Tibial nerve (tissue), 4 donors: ENCODE results near the gene HSF5. TPM values are rescaled to one million over a fixed set of nuclear protein-coding genes. Genes with fewer than 3 reads are reported as not detected.
"Not testable (repeated sequence)": the region's sequence is repeated elsewhere in the genome, so short reads cannot be mapped to it uniquely, and the experiment has no call there.

Experiments
- DNase-seq, 2 donors: peaks; one replicate each; pipeline ENCODE4 v3.0.0-alpha.2; 2019; ENCODE audit warnings: low spot score in 2 of 2
- H3K27ac ChIP-seq, 4 donors: fragments of 200-600 bp; sonication (generic) in 3 of 4; one replicate each; pipeline ENCODE4 v1.5.1; 2017 to 2019; ENCODE audit warnings: mild to moderate bottlenecking in 1 of 4
- H3K27me3 ChIP-seq, 2 donors: fragments of 200-600 bp; sonication (generic) in 1 of 2; one replicate each; pipeline versions ENCODE4 v1.5.1 to v1.6.0; 2017 to 2019
- H3K36me3 ChIP-seq, 3 donors: fragments of 200-600 bp; sonication (generic); one replicate each; pipeline ENCODE4 v1.5.1; 2018 to 2019
- H3K4me1 ChIP-seq, 4 donors: fragments of 200-600 bp; sonication (generic) in 3 of 4; one replicate each; pipeline ENCODE4 v1.5.1; 2017 to 2019
- H3K4me3 ChIP-seq, 4 donors: fragments of 200-600 bp; sonication (generic) in 3 of 4; one replicate each; pipeline ENCODE4 v1.5.1; 2017 to 2019; ENCODE audit warnings: mild to moderate bottlenecking in 1 of 4, moderate library complexity in 1 of 4
- H3K9me3 ChIP-seq, 4 donors: fragments of 200-600 bp; sonication (generic) in 3 of 4; one replicate each; pipeline ENCODE4 v1.5.1; 2017 to 2019
- CTCF ChIP-seq, 5 experiments: fragments of 200-600 bp in 3 of 5; fragments of 450-650 bp in 2 of 5; sonication (generic) in 3 of 5; IDR thresholded peaks; one replicate each; pipeline ENCODE4 v1.5.1; 2016 to 2019; ENCODE audit warnings: antibody characterized with exemption in 5 of 5, mild to moderate bottlenecking in 3 of 5, moderate library complexity in 2 of 5
- EP300 ChIP-seq, 2 donors: sonication (generic); formaldehyde crosslinking; IDR thresholded peaks; one replicate each; pipeline ENCODE4 v1.6.1; 2017; ENCODE audit warnings: antibody characterized with exemption in 2 of 2, mild to moderate bottlenecking in 1 of 2
- POLR2A ChIP-seq, 2 donors: fragments of 450-650 bp; IDR thresholded peaks; one replicate each; pipeline ENCODE4 v1.6.1; 2017; ENCODE audit warnings: antibody characterized with exemption in 2 of 2, mild to moderate bottlenecking in 2 of 2, moderate library complexity in 2 of 2
- WGBS, 2 donors: methylation state at CpG; one replicate each; pipeline ENCODE4 v1.1.5; 2018; 5-methylcytosine and 5-hydroxymethylcytosine counted together
- total RNA-seq, 4 donors: library from RNA; depleted of rRNA; stranded (reverse); fragments of >200 nt; gene quantifications; one replicate each; pipeline ENCODE4 v1.1.0, GENCODE V29; 2016

The HSF5 gene
- total RNA-seq, 4 donors from 2014 or later, result 0.30 TPM; not detected in 3

GRCh38 chr17:58507123-58507634, 19.0 kb upstream of the HSF5 start:
- no peaks in the 10 kb centered on the region for H3K27me3 ChIP-seq
- no peak overlapping the region for H3K4me3 ChIP-seq
- no peak overlapping the region for H3K27ac ChIP-seq
- H3K9me3 ChIP-seq, result no peaks in the 10 kb centered on the region
- WGBS, 2 donors, result 87 to 90% methylated on average over 13 of the region's 13 CpGs
- DNase-seq, result no peak
- H3K36me3 ChIP-seq, result peaks cover 0 to 100% (median 39%) of the 10 kb centered on the region in 3 donors
- peaks cover 0 to under 1% (median 0%) of the 10 kb centered on the region in 4 donors for H3K4me1 ChIP-seq
- no peak for TF ChIP-seq CTCF (IDR thresholded peaks at IDR 0.05)
- no peak for TF ChIP-seq POLR2A (IDR thresholded peaks at IDR 0.05)
- no peak for TF ChIP-seq EP300 (IDR thresholded peaks at IDR 0.05)

GRCh38 chr17:58506354-58507080, 18.3 kb upstream of the HSF5 start:
- 92 to 94% methylated on average over 7 of the region's 7 CpGs for WGBS, 2 donors
- H3K4me3 ChIP-seq, result no peak overlapping the region
- H3K27ac ChIP-seq, result no peak overlapping the region
- H3K27me3 ChIP-seq, result no peaks in the 10 kb centered on the region
- DNase-seq, result no peak
- no peaks in the 10 kb centered on the region for H3K9me3 ChIP-seq
- H3K4me1 ChIP-seq, result no peaks in the 10 kb centered on the region
- TF ChIP-seq EP300 (IDR thresholded peaks at IDR 0.05) (no peak), POLR2A (IDR thresholded peaks at IDR 0.05) (no peak), CTCF (IDR thresholded peaks at IDR 0.05) (no peak)
- H3K36me3 ChIP-seq, result peaks cover 0 to 100% (median 44%) of the 10 kb centered on the region in 3 donors

- peaks cover 0 to 98% (median 36%) of the 10 kb centered on the region in 3 donors for H3K36me3 ChIP-seq
- peak overlapping the region in 1 of 4 donors; percentile 40 for H3K27ac ChIP-seq
- no peak for DNase-seq
- WGBS, 2 donors, result 82 to 90% methylated on average over 11 of the region's 11 CpGs
- H3K27me3 ChIP-seq, result no peaks in the 10 kb centered on the region
- no peaks in the 10 kb centered on the region for H3K9me3 ChIP-seq
- TF ChIP-seq CTCF (IDR thresholded peaks at IDR 0.05) (no peak), POLR2A (IDR thresholded peaks at IDR 0.05) (no peak), EP300 (IDR thresholded peaks at IDR 0.05) (peak in 1 of 2 donors; percentile 17)
- H3K4me3 ChIP-seq, result no peak overlapping the region
- H3K4me1 ChIP-seq, result no peaks in the 10 kb centered on the region
Observed at GRCh38 chr17:58504826-58505351, 16.7 kb upstream of the HSF5 start.

- TF ChIP-seq EP300 (IDR thresholded peaks at IDR 0.05) (no peak), POLR2A (IDR thresholded peaks at IDR 0.05) (no peak), CTCF (IDR thresholded peaks at IDR 0.05) (no peak)
- H3K4me1 ChIP-seq, result no peaks in the 10 kb centered on the region
- no peak overlapping the region for H3K27ac ChIP-seq
- no peaks in the 10 kb centered on the region for H3K27me3 ChIP-seq
- WGBS, 2 donors, result 88 to 95% methylated on average over 8 of the region's 8 CpGs
- no peaks in the 10 kb centered on the region for H3K9me3 ChIP-seq
- DNase-seq, result no peak
- no peak overlapping the region for H3K4me3 ChIP-seq
- peaks cover 0 to 98% (median 36%) of the 10 kb centered on the region in 3 donors for H3K36me3 ChIP-seq
Observed at GRCh38 chr17:58503866-58504265, 15.7 kb upstream of the HSF5 start.

- not testable (repeated sequence) for H3K4me1 ChIP-seq, H3K9me3 ChIP-seq, DNase-seq, H3K27ac ChIP-seq, H3K27me3 ChIP-seq, H3K4me3 ChIP-seq
- H3K36me3 ChIP-seq, result peaks cover 0 to 96% (median 29%) of the 10 kb centered on the region in 3 donors
- 90 to 92% methylated on average over 6 of the region's 6 CpGs for WGBS, 2 donors
Observed at GRCh38 chr17:58503134-58503533, 14.9 kb upstream of the HSF5 start.
